ENCODE results near the gene PABPN1.
A peak's percentile ranks its signal among the peaks of the same experiment; 100 is the strongest.
"Not testable (repeated sequence)": the region's sequence is repeated elsewhere in the genome, so short reads cannot be mapped to it uniquely, and the experiment has no call there.

The PABPN1 gene

DNA sequence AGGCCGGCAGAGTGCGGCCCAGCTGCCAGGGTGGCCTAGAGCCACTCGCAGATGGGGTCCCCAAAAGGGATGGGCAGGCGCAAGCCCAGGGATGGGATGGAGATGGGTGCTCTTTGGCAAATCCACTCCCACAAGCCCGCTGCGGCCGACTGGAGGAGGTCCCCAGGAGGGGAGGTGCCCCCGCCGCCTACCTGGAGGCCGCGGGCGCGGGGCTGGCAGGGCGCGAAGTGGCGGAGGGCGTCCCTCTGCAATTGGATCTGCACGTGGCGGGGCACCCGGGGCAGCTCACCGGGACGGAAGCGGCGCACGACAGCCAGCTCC, 19.3 kb upstream of the PABPN1 start:
- no peak for DNase-seq

DNA sequence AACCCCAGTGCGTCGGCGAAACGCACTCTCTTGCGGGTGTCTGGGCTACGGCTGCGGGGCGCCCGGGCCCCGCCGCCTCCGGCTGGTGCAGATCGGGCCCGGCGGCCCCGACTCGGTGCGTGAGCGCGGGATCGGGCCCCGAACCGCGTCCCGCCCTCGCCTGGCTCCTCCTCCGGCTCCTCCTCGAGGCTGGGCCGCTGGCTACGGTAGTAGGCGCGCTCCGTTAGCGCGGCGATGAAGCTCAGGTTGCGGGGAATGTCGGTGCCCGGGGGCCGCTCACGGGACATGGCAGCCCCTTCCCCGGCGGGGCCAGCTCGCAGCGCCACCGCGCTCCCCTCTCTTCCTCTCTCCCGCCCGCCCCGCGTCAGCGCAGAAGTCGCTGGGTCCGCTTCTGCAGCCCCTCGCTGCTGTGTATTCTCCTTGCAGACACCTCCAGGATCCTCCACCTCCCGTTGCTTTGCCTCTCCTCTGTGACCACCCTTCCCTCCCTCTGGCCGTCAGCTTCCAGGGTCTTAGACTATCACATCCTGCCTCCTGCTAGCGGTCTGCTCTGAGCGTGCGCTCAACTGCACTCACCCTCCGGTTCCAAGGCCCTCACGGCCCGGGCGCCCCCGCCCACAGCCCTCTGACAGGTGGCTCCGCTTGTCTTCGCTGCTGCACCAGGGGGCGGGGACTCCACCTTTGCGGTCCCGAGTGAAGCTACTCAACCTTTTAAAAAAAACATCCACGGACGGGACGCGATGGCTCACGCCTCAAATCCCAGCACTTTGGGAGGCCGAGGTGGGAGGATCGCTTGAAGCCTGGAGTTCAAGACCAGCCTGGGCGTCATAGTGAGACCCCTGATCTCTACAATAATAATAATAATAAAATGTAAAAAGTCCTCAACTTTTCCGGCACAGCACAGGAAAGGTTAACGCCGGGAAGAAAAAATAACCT, 18.7 kb upstream of the PABPN1 start, which contains the start of gene PPP1R3E:
Gene PPP1R3E, minus strand, starts transcription at position 570 of the 936 bp plus-strand sequence. Its CDS starts 283 bp downstream, at position 287.
- peak; percentile 56 for DNase-seq

DNA sequence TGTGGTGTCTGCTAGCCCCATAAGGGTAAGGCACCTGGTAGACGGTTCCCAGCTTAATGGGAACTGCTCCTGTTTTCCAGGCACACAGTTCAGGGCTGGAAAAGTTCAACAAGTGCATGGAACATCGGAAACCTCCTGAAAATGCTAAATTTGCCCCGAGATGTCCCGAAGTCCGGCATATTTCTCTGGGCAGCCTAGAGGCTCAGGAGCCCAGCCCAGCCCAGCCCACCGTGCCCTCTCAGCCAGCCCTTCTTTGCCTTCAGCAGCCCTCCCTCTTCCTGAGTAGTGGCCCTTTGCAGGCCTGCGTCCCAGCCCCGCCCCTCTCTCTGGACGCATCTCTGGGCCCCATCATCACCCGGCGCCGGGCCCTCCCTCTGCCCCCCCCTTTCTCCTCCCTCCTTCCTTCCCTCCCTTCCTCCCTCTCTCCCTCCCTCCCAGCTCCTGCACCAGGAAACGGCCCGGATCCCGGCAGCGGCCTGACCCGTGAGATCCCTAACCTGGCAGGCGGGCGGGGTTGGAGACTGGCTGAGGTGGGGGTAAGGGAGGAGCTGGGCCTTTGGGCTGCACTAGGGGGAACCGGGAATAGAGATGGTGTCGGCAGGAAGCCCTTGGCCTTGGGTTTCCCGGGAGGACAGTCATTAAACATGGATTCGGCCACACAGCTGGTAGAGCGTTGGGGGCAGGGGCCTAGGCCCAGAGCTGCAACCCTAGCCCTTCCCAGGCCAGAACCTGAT, 14.7 kb upstream of the PABPN1 start, which contains the start of gene BCL2L2:
Gene BCL2L2, plus strand, starts transcription at position 422 of the 734 bp plus-strand sequence. CDS start 935 bp downstream, outside the sequence.
- DNase-seq = peak; percentile 80

DNA sequence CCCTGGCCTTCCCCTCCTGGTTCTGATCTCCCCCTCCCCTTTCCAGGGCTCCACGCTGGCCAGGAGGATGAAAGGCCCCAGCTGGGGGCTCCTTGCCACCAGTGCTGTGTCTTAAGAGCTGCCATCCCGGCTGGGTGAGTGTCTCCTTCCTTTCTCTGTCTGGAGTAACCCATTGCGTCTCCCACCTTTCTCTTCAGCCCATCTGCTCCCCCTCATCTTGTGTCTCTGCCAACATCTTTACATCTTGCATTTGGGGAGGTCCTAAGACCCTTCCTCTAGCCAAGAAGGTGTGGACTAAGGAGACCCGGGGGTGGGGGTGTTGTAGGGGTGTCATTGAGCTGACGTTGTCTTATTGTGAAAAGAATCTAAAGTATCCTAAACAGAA, 14.1 kb upstream of the PABPN1 start:
- DNase-seq = no peak

DNA sequence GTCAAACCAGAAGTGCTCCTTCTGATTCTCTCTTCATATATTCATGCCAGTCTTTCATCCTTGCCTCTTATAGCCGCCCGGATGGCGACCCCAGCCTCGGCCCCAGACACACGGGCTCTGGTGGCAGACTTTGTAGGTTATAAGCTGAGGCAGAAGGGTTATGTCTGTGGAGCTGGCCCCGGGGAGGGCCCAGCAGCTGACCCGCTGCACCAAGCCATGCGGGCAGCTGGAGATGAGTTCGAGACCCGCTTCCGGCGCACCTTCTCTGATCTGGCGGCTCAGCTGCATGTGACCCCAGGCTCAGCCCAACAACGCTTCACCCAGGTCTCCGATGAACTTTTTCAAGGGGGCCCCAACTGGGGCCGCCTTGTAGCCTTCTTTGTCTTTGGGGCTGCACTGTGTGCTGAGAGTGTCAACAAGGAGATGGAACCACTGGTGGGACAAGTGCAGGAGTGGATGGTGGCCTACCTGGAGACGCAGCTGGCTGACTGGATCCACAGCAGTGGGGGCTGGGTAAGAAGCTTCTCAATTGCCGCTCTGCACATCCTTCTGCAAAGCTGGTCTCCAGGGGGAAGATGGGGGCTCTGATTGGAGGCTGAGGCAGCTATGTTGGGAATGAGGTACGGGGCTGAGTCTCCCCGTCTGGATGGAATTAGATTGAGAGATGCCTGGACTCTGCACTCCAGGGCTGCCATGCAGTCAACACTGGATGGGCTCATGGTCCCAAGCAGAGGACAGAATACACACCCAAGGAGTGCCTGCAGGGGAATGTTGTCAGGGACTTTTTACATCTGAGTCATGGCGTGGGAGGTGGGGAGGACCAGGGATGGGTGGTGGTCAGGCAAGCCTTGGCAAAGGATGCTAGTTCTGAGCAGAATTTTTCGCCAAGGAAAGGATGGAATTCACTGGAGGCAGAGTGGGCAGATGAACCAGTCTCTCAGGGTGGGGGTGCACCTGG, 13.3 kb upstream of the PABPN1 start:
- no peak for DNase-seq

DNA sequence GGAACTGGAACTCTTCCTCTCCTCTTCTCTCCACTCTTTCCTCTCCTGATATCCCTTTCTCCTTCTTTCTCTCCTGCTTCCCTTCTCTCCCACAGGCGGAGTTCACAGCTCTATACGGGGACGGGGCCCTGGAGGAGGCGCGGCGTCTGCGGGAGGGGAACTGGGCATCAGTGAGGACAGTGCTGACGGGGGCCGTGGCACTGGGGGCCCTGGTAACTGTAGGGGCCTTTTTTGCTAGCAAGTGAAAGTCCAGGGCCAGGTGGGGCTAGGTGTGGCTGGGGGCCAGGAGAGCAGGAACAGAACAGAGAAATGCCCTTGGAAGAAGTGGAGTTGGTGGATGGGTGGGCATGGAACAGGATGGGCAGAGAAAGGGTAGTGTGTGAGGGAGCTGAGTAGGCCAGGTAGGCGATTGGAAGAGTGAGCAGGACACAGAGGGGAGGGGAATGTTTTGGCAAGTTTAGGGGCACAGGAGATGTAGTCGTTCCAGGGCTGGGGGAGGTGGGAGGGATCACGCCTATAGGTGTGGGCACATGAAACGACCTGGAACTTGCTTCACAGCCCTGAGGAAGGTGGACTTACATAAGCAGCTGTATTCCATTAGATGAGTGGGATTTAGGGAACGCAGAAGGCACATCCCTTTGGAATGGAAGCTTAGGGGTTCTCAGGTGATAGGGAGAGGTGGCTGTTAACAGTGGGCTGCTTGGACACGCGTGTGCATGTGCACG, 12.4 kb upstream of the PABPN1 start:
- DNase-seq = no peak

DNA sequence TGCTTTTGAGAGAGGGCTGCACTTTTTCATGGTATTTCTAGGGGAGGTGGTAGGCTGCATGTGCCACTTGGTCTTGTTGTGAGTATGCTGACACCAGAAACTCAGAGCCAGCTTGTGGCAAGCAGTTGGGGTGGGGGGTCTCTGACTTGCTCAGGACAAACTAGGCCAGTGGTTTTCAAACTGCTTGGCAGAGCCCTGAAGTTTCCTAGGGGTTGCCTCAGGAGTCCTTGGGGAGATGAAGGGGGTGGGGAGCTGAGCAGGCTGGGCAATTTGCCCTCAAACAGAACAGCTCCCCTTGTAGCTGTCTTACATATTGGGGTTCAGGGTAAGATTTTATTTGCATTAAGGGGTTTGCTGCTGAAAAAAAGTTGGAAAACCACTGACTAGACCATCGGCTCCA, 10.7 kb upstream of the PABPN1 start:
- no peak for DNase-seq

DNA sequence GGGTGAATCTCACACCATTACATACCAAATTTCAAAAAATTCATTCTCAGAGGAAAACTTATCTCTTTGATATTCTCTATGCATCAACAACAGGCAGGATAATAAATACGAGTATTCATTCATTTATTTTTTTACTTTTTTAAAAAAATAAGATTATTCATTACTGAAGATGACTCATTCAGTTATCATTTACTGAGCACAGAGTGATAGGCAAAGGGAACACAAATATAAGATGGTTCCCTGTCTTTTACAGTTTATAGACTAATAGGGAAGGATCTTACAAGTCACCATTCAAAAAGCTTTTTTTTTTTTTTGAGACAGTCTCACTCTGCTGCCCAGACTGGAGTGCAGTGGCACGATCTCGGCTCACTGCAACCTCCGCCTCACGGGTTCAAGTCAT, 5.0 kb upstream of the PABPN1 start:
- DNase-seq = no peak

DNA sequence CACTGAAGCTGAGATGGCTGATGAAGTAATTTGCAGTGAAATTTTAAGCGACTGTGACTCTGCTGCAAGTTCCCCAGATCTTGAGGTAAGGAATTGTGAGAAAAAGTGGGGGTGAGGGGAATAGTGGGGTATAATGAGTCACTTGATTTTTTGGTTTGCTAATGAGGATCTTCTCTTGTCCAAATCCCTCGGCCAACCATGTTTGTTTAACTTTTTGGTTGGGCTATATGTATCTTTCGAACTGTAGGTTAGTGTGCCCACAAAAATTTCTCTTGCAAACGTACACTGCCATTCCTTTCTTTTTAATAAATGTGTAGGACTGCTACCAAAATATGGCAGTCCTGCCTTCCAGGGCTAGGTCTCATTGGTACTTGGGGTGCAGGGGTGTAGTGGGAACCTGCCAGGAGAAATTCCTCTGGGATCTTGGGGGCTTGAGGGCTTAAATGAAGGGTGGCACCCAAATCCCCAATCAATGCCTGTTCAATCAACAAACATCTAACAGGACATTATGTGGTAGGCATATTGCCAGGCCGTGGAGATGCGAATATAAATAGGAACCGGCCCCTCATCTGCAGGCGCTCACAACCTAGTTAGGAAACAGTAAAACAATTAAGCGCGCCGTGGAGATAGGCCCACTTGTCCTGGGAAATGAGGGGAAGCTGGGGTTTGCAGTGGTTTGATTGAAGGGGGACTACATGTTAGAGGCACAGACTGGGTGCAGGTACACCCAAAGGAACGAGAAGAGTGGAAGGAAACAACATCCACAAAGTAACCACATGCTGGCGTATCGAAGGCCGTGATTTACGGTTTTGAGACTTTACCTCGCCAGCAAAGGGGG, 1.3 kb upstream of the PABPN1 start:
- DNase-seq = no peak

DNA sequence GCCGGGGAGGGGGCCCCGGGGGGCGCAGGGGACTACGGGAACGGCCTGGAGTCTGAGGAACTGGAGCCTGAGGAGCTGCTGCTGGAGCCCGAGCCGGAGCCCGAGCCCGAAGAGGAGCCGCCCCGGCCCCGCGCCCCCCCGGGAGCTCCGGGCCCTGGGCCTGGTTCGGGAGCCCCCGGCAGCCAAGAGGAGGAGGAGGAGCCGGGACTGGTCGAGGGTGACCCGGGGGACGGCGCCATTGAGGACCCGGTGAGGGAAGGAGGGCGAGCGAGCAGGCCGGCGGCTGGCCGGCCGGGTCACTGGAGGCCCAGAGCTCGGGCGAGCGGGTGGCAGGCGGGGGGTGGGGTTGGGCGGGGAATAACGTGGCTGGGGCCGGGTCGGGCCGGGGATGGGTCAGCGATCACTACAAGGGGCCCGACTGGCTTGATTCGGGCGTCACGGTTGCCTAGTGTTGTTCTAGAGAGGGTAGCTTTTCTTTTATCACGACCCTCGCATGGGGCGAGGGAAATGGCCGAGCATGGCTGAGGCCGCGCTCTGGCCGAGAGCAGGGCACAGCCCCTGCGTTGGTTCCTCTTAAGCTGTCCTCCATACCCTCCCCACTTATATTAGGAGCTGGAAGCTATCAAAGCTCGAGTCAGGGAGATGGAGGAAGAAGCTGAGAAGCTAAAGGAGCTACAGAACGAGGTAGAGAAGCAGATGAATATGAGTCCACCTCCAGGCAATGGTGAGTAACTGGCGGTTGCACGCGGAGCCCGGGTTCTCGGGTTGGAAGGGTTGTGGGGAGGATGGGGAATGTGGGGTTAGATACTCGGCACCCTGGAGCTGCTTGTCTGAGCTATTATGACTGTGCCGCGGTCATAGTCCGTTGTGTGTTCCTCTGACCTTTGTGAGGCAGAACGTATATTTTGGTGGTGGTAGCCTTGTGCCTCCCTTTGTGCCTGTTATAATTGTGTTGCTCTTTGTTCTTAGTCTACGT, 603 bp downstream of the PABPN1 start:
- DNase-seq = no peak

DNA sequence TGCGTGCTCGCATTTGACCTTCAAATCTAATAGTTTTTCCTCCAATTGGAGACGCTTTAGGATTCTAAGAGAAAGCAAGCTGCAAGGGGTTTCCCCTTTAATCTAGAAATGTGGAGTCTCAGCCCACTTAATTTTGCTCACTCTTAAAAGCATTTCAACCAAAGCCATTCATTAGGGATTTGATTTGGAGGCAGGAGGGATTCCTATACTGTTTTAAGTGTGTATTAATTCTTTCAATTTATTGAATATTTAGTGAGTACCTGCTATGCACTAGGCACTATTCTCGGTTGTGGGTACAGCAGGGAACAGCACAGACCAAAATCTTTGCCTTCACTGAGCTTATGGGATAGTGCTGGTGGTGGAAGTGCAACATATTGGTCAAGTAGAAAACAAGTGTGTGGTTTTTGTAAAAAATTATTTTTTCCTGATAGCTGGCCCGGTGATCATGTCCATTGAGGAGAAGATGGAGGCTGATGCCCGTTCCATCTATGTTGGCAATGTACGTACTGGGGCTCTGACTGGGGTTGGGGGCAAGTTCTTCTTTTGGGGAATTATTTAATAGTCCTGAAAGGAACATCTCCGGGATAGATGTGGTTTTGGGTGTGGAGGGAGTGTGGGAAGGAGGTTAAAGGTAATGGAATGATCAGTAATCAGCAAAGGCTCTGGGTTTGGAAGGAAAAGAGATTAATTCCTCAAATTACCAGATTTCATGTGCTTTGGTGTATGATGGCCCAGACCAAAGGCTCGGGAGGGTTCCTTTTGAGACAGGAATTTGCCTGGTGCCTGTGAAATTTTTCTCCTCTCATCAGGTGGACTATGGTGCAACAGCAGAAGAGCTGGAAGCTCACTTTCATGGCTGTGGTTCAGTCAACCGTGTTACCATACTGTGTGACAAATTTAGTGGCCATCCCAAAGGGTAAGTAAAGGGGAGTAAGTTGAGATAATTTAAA, 1.6 kb downstream of the PABPN1 start:
- no peak for DNase-seq

DNA sequence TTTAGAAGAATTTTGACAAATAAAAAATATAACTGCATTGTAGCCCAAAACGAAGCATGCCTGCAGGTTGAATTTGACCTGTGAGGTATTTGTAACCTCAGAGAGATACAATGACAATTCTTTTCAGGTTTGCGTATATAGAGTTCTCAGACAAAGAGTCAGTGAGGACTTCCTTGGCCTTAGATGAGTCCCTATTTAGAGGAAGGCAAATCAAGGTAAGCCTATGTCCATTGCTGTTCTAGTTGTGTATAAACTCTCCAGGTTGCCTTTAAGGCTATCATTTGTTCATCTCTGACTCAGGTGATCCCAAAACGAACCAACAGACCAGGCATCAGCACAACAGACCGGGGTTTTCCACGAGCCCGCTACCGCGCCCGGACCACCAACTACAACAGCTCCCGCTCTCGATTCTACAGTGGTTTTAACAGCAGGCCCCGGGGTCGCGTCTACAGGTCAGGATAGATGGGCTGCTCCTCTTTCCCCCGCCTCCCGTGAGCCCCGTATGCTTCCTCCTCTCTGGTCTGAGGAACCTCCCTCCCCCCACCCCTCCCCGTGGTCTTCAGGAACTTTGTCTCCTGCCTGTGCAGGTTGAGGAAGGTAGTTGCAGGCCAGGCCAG, 2.7 kb downstream of the PABPN1 start:
- no peak for DNase-seq

DNA sequence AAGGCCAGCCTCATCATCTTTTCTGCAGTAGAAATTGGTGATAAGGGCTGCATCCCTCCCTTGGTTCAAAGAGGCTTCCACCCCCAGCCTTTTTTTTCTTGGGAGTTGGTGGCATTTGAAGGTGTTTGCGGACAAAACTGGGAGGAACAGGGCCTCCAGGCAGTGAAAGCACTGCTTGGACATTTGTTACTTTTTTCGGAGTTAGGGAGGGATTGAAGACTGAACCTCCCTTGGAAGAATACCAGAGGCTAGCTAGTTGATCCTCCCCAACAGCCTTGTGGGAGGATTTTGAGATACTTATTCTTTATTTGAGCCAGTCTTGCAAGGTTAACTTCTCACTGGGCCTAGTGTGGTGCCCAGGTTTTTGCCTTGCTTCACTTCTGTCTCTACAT, 3.2 kb downstream of the PABPN1 start:
- no peak for DNase-seq

DNA sequence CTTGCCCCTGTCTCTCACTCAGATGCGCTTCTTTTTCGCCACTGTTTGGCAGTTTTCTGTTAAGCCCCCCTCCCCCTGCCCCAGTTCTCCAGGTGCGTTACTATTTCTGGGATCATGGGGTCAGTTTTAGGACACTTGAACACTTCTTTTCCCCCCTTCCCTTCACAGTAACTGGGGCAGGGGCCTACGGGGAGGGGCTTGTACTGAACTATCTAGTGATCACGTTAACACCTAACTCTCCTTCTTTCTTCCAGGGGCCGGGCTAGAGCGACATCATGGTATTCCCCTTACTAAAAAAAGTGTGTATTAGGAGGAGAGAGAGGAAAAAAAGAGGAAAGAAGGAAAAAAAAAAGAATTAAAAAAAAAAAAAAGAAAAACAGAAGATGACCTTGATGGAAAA, 3.7 kb downstream of the PABPN1 start:
- no peak for DNase-seq

DNA sequence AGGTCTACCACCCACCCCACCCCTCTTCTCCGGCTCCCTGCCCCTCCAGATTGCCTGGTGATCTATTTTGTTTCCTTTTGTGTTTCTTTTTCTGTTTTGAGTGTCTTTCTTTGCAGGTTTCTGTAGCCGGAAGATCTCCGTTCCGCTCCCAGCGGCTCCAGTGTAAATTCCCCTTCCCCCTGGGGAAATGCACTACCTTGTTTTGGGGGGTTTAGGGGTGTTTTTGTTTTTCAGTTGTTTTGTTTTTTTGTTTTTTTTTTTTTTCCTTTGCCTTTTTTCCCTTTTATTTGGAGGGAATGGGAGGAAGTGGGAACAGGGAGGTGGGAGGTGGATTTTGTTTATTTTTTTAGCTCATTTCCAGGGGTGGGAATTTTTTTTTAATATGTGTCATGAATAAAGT, 4.5 kb downstream of the PABPN1 start:
- DNase-seq = not testable (repeated sequence)

DNA sequence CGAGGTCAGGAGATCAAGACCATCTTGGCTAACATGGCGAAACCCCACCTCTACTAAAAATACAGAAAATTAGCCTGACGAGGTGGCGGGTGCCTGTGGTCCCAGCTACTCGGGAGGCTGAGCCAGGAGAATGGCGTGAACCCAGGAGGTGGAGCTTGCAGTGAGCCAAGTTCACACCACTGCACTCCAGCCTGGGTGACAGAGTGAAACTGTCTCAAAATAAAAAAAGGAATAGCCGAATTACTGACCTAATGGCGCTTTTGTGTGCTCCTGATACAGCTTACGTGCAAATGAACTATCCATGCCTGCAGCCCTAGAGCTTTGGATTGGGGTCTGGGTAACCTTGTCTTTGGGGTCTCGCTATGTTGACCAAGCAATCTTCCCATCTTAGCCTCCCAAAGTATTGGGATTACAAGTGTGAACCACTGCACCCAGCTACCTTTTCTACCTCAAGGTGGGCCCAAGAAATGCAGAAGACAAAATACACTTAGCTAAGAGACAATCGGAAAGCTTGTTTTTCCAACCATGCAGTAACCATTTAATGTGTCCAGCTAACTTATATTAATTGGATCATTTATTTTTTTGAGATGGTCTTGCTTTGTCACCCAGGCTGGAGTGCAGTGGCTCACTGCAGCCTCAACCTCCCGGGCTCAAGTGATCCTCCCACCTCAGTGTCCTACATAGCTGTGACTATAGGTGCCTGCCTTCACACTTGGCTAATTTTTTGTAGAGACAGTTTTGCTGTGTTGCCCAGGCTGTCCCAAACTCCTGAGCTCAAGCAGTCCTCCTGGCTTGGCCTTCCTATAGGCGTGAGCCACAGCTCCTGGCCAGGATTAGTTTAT, 5.5 kb downstream of the PABPN1 start:
- no peak for DNase-seq

All from NCI-H187 treated with DMSO at 0.1 percent for 48 hours (cell line).